CD4-positive, alpha-beta T cell treated with Interferon gamma for 1 hour (primary cell): ENCODE data around the gene ZNF462.

Experiments used
- DNase-seq: peaks from one replicate; pipeline ENCODE4 v3.0.0-alpha.2; 2020

The ZNF462 gene

GRCh38 chr9:106929471-106930177, 66.7 kb downstream of the ZNF462 start:
- no peak for DNase-seq

- no peak for DNase-seq
These were observed 67.5 kb downstream of the ZNF462 start for GRCh38 chr9:106930477-106930876.

GRCh38 chr9:106931466-106931865, 68.5 kb downstream of the ZNF462 start:
- no peak for DNase-seq

- no peak for DNase-seq
These were observed 69.2 kb downstream of the ZNF462 start for GRCh38 chr9:106932178-106932577.

- no peak for DNase-seq
These were observed 69.7 kb downstream of the ZNF462 start for GRCh38 chr9:106932675-106933074.

GRCh38 chr9:106933470-106933869, 70.5 kb downstream of the ZNF462 start:
- no peak for DNase-seq

- DNase-seq = no peak
These were observed 71.7 kb downstream of the ZNF462 start for GRCh38 chr9:106934442-106935238.

GRCh38 chr9:106936680-106937079, 73.7 kb downstream of the ZNF462 start:
- DNase-seq = no peak

GRCh38 chr9:106941916-106942315, 79.0 kb downstream of the ZNF462 start:
- DNase-seq = no peak

- no peak for DNase-seq
These were observed 83.0 kb downstream of the ZNF462 start for GRCh38 chr9:106945727-106946660.

GRCh38 chr9:106947106-106947900, 84.3 kb downstream of the ZNF462 start:
- no peak for DNase-seq

- no peak for DNase-seq
These were observed 90.2 kb downstream of the ZNF462 start for GRCh38 chr9:106953174-106953573.

GRCh38 chr9:106954558-106954957, 91.6 kb downstream of the ZNF462 start:
- DNase-seq = no peak

GRCh38 chr9:106954974-106955850, 92.2 kb downstream of the ZNF462 start:
- DNase-seq = no peak

- no peak for DNase-seq
These were observed 94.0 kb downstream of the ZNF462 start for GRCh38 chr9:106956971-106957370.

- no peak for DNase-seq
These were observed 96.1 kb downstream of the ZNF462 start for GRCh38 chr9:106958955-106959657.

- DNase-seq = no peak
These were observed 97.3 kb downstream of the ZNF462 start for GRCh38 chr9:106960258-106960657.

GRCh38 chr9:106961623-106962022, 98.7 kb downstream of the ZNF462 start:
- no peak for DNase-seq

- DNase-seq = no peak
These were observed 99.2 kb downstream of the ZNF462 start for GRCh38 chr9:106962122-106962521.

GRCh38 chr9:106962615-106963363, 99.8 kb downstream of the ZNF462 start:
- DNase-seq = no peak
